Measurements from ENCODE around the gene TTC39A. TPM values are rescaled to one million over a fixed set of nuclear protein-coding genes. Genes with fewer than 3 reads are reported as not detected.

The TTC39A gene
- under 1 TPM; 0.51 to 0.77 TPM for total RNA-seq

DNA sequence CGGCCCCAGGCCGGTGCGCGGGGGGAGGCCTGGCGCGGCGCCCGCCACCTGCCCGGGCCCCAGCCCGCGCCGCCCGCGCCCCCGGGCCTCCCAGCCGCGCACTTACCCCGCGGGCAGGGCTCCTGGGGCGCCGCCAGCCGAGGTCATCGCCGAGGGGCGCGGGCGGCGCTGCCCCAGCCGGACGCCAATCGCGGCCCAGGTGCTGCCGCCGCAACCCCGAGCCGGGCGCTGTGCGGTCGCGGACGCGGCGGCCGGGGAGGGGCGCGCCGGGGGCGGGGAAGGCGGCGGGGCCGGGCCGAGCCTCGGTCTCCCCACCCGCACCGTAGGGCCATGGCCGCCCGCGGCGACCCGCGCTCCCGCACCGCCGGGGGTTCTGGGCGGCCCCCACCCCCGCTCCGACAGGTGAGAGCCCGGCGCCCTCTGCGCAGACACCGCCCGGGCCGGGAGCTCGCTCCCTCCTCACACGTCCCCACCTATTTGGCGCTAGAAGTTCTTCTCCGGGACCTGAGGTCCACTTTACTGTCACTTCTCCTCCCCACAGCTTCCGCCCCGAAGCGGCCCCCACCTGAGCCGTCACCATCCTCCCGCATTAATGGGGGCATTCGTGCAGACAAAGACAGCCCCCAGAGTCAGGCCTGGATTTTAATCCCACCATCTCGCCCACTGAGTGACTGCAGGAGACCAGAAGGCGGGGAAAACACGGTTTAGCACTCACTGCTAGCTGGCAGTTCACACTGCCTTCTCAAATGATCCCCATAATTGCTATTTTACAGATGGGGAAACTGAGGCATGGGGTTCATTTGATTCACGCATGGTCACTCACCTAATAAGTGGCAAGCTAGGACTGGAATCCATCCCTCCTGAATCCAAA, at the start of gene TTC39A:
TSS of gene TTC39A (minus strand) at position 232 of the 871 bp plus-strand sequence. CDS start at position 147, 85 bp downstream.
- Mint-ChIP-seq H3K9me3 (no peaks in the 10 kb centered on the region), H3K36me3 (ENCODE audit: insufficient read depth in 2 of 2) (peaks cover 0 to 2% of the 10 kb centered on the region in 2 donors), H3K27me3 (ENCODE audit: low read depth) (peaks cover 34% of the 10 kb centered on the region), H3K4me1 (ENCODE audit: low read depth) (peaks cover 14% of the 10 kb centered on the region), H3K27ac (no peak within 1 kb of the TSS), H3K4me3 (peak within 1 kb of the TSS; percentile 64 to 86)
- DNase-seq (peak in 1 of 2 donors; percentile 15), ATAC-seq (replicated peaks in 1 of 2) (peak; percentile 61 to 68)

- Mint-ChIP-seq H3K9me3 (no peaks in the 10 kb centered on the region), H3K36me3 (ENCODE audit: insufficient read depth in 2 of 2) (peaks cover 8 to 29% of the 10 kb centered on the region in 2 donors), H3K4me3 (no peak overlapping the region), H3K27me3 (ENCODE audit: low read depth) (no peaks in the 10 kb centered on the region), H3K4me1 (ENCODE audit: low read depth) (no peaks in the 10 kb centered on the region), H3K27ac (no peak overlapping the region)
- DNase-seq (no peak), ATAC-seq (replicated peaks in 1 of 2) (no peak)
Observed at GRCh38 chr1:51378871-51379270, 48.5 kb upstream of the TTC39A start.

DNA sequence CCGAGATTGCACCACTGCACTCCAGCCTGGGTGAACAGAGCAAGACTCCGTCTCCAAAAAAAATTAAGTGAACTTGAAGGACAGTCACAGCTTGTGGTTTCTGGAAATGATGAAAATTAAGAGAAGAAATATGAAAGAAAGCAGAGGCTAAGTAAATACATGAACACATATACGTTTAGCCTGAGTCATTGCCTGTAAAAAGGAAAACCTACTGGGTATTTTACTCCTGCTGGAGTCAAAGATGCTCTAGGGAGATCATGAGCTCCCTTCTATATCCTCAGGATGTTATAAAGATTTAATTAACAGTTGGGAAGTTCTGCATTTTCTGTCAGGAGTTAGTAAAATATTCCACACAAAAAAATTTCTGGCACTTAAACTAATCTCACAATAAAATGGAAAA, 43.5 kb upstream of the TTC39A start:
- ATAC-seq (replicated peaks in 1 of 2) (no peak), DNase-seq (no peak)
- Mint-ChIP-seq H3K9me3 (no peaks in the 10 kb centered on the region), H3K36me3 (ENCODE audit: insufficient read depth in 2 of 2) (peaks cover 0 to 8% of the 10 kb centered on the region in 2 donors), H3K4me1 (ENCODE audit: low read depth) (no peaks in the 10 kb centered on the region), H3K27ac (no peak overlapping the region), H3K4me3 (no peak overlapping the region), H3K27me3 (ENCODE audit: low read depth) (no peaks in the 10 kb centered on the region)

DNA sequence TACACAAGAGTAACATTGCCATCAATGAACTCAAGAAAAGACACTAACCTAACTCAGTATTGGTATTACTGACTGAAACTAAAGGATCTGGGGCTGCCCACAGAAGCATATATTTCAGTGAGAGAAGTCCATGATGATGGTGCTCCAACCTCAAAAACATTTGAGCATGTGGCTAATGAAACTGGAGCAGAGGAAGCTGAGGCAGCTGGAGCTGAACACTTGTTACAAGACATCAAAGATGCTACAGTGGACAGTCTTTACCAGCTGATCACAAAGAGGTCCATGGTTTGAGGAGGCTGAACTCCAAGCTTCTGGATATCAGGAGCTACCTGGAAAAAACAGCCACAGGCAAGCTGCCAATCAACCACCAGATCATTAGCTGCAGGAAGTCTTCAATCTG, 42.2 kb upstream of the TTC39A start:
- no peaks in the 10 kb centered on the region for H3K9me3 Mint-ChIP-seq
- H3K4me1 Mint-ChIP-seq (ENCODE audit: low read depth) = no peaks in the 10 kb centered on the region
- H3K36me3 Mint-ChIP-seq (ENCODE audit: insufficient read depth in 2 of 2) = peaks cover 0 to 9% of the 10 kb centered on the region in 2 donors
- no peak overlapping the region for H3K27ac Mint-ChIP-seq
- DNase-seq = no peak
- H3K4me3 Mint-ChIP-seq = no peak overlapping the region
- ATAC-seq (replicated peaks in 1 of 2) = no peak
- H3K27me3 Mint-ChIP-seq (ENCODE audit: low read depth) = no peaks in the 10 kb centered on the region

GRCh38 chr1:51369171-51369570, 38.8 kb upstream of the TTC39A start:
- H3K9me3 Mint-ChIP-seq = no peaks in the 10 kb centered on the region
- no peak overlapping the region for H3K4me3 Mint-ChIP-seq
- DNase-seq = no peak
- no peaks in the 10 kb centered on the region for H3K4me1 Mint-ChIP-seq (ENCODE audit: low read depth)
- no peak overlapping the region for H3K27ac Mint-ChIP-seq
- no peaks in the 10 kb centered on the region for H3K27me3 Mint-ChIP-seq (ENCODE audit: low read depth)
- H3K36me3 Mint-ChIP-seq (ENCODE audit: insufficient read depth in 2 of 2) = peaks cover 0 to 3% of the 10 kb centered on the region in 2 donors
- ATAC-seq (replicated peaks in 1 of 2) = no peak

GRCh38 chr1:51365774-51366173, 35.4 kb upstream of the TTC39A start:
- ATAC-seq (replicated peaks in 1 of 2) = no peak
- DNase-seq = no peak
- no peak overlapping the region for H3K27ac Mint-ChIP-seq
- H3K27me3 Mint-ChIP-seq (ENCODE audit: low read depth) = no peaks in the 10 kb centered on the region
- no peak overlapping the region for H3K4me3 Mint-ChIP-seq
- H3K36me3 Mint-ChIP-seq (ENCODE audit: insufficient read depth in 2 of 2) = peaks cover 1 to 4% of the 10 kb centered on the region in 2 donors
- H3K9me3 Mint-ChIP-seq = no peaks in the 10 kb centered on the region
- H3K4me1 Mint-ChIP-seq (ENCODE audit: low read depth) = no peaks in the 10 kb centered on the region

GRCh38 chr1:51359879-51360278, 29.5 kb upstream of the TTC39A start:
- H3K4me1 Mint-ChIP-seq (ENCODE audit: low read depth) = no peaks in the 10 kb centered on the region
- no peaks in the 10 kb centered on the region for H3K27me3 Mint-ChIP-seq (ENCODE audit: low read depth)
- no peak overlapping the region for H3K4me3 Mint-ChIP-seq
- no peak overlapping the region for H3K27ac Mint-ChIP-seq
- no peak for DNase-seq
- ATAC-seq (replicated peaks in 1 of 2) = no peak
- no peaks in the 10 kb centered on the region for H3K9me3 Mint-ChIP-seq
- H3K36me3 Mint-ChIP-seq (ENCODE audit: insufficient read depth in 2 of 2) = peaks cover 5 to 9% of the 10 kb centered on the region in 2 donors

GRCh38 chr1:51355382-51355781, 25.0 kb upstream of the TTC39A start:
- no peak overlapping the region for H3K4me3 Mint-ChIP-seq
- H3K27me3 Mint-ChIP-seq (ENCODE audit: low read depth) = no peaks in the 10 kb centered on the region
- ATAC-seq (replicated peaks in 1 of 2) (no peak), DNase-seq (no peak)
- H3K36me3 Mint-ChIP-seq (ENCODE audit: insufficient read depth in 2 of 2) = peaks cover 4% of the 10 kb centered on the region in 2 donors
- H3K4me1 Mint-ChIP-seq (ENCODE audit: low read depth) = no peaks in the 10 kb centered on the region
- H3K9me3 Mint-ChIP-seq = no peaks in the 10 kb centered on the region
- H3K27ac Mint-ChIP-seq = no peak overlapping the region

GRCh38 chr1:51354416-51354815, 24.1 kb upstream of the TTC39A start:
- Mint-ChIP-seq H3K4me1 (ENCODE audit: low read depth) (no peaks in the 10 kb centered on the region), H3K27me3 (ENCODE audit: low read depth) (no peaks in the 10 kb centered on the region), H3K36me3 (ENCODE audit: insufficient read depth in 2 of 2) (peaks cover 4% of the 10 kb centered on the region in 2 donors), H3K9me3 (no peaks in the 10 kb centered on the region), H3K27ac (no peak overlapping the region), H3K4me3 (no peak overlapping the region)
- no peak for ATAC-seq (replicated peaks in 1 of 2)
- no peak for DNase-seq

DNA sequence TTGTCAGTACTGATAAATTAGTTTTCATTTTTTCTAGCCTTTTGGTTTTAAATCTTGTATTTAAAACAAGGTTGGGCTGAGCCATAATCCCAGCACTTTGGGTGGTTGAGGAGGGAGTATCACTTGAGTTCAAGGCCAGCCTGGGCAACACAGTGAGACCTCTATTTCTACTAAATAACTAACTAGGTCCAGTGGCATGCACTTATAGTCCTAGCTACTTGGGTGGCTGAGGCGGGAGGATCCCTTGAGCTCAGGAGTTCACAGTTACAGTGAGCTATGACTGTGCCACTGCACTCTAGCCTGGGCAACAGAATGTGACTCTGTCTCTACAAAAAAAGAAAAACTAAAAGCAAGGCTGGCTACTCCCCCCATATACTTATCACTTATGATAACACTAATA, 21.5 kb upstream of the TTC39A start:
- Mint-ChIP-seq H3K27ac (peak overlapping the region; percentile 3), H3K36me3 (ENCODE audit: insufficient read depth in 2 of 2) (peaks cover 4% of the 10 kb centered on the region in 2 donors), H3K4me3 (no peak overlapping the region), H3K4me1 (ENCODE audit: low read depth) (no peaks in the 10 kb centered on the region), H3K27me3 (ENCODE audit: low read depth) (peaks cover 8% of the 10 kb centered on the region), H3K9me3 (no peaks in the 10 kb centered on the region)
- no peak for ATAC-seq (replicated peaks in 1 of 2)
- no peak for DNase-seq

DNA sequence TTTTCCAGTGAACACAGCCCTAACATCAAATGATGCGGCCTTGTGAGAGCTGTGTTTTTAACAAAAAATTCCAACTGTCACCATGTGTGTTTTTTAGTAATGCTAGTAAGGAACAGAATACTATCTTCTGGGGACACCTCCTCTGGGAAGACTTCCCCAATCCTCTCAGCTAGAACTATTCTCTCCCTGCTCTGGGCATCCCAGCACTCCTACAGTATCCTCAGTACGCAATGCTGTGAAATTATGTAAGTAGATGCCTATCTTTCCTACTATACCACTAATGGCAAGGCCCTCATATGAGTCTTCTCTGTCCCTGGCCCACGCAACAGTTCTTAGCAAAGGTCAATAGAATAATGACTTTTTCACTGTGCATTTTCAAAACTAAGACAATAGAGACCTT, 19.5 kb upstream of the TTC39A start:
- DNase-seq = no peak

GRCh38 chr1:51348147-51348527, 17.8 kb upstream of the TTC39A start:
- H3K4me1 Mint-ChIP-seq (ENCODE audit: low read depth) = peaks cover 8% of the 10 kb centered on the region
- peaks cover 36% of the 10 kb centered on the region for H3K27me3 Mint-ChIP-seq (ENCODE audit: low read depth)
- H3K36me3 Mint-ChIP-seq (ENCODE audit: insufficient read depth in 2 of 2) = no peaks in the 10 kb centered on the region
- DNase-seq (no peak), ATAC-seq (replicated peaks in 1 of 2) (no peak)
- no peak overlapping the region for H3K4me3 Mint-ChIP-seq
- H3K9me3 Mint-ChIP-seq = no peaks in the 10 kb centered on the region
- H3K27ac Mint-ChIP-seq = no peak overlapping the region

More for the DNA sequence above, 19.5 kb upstream of the TTC39A start:
- H3K9me3 Mint-ChIP-seq = no peaks in the 10 kb centered on the region
- no peak overlapping the region for H3K4me3 Mint-ChIP-seq
- H3K27me3 Mint-ChIP-seq (ENCODE audit: low read depth) = peaks cover 23% of the 10 kb centered on the region
- H3K4me1 Mint-ChIP-seq (ENCODE audit: low read depth) = no peaks in the 10 kb centered on the region
- H3K27ac Mint-ChIP-seq = no peak overlapping the region
- no peak for ATAC-seq (replicated peaks in 1 of 2)
- no peaks in the 10 kb centered on the region for H3K36me3 Mint-ChIP-seq (ENCODE audit: insufficient read depth in 2 of 2)

GRCh38 chr1:51347398-51348146, 17.2 kb upstream of the TTC39A start:
- ATAC-seq (replicated peaks in 1 of 2) (no peak), DNase-seq (no peak)
- Mint-ChIP-seq H3K9me3 (no peaks in the 10 kb centered on the region), H3K27ac (no peak overlapping the region), H3K4me1 (ENCODE audit: low read depth) (peaks cover 8% of the 10 kb centered on the region), H3K4me3 (no peak overlapping the region), H3K27me3 (ENCODE audit: low read depth) (peaks cover 42% of the 10 kb centered on the region), H3K36me3 (ENCODE audit: insufficient read depth in 2 of 2) (no peaks in the 10 kb centered on the region)

Measured in activated T-cell treated with anti-CD3 and anti-CD28 coated beads, Interleukin-2, amount 50 U/mL, for 72 hours (primary cell).